ENCODE data around the gene ATP12A.

Gene ATP12A

DNA sequence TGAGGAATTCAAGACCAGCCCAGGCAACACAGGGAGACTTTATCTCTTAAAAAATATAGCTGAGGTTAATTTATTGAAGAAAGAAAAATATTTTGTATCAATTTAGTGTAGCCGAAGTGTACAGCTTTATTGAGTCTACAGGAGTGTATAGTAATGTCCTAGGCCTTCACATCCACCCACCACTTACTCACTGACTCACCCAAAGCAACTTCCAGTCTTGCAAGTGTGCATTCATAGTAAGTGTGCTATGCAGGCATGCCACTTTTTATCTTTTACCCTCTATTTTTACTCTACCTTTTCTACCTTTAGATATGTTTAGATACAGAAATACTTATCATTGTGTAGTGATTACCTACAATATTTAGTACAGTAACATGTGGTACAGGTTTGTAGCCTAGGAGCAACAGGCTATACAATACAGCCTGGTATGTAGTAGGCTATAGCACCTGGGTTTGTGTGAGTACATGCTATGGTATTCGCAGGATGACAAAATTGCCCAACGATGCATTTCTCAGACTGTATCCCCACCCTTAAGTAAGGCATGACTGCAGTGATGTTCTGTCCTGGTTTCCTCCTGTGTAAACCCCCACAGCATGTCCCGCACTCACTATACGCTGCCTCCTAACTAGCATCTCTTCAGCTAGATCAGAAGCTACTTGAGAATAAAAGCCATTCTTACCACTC, 15.3 kb upstream of the ATP12A start:
- DNase-seq = no peak

GRCh38 chr13:24668511-24668910, 11.7 kb upstream of the ATP12A start:
- DNase-seq = no peak

DNA sequence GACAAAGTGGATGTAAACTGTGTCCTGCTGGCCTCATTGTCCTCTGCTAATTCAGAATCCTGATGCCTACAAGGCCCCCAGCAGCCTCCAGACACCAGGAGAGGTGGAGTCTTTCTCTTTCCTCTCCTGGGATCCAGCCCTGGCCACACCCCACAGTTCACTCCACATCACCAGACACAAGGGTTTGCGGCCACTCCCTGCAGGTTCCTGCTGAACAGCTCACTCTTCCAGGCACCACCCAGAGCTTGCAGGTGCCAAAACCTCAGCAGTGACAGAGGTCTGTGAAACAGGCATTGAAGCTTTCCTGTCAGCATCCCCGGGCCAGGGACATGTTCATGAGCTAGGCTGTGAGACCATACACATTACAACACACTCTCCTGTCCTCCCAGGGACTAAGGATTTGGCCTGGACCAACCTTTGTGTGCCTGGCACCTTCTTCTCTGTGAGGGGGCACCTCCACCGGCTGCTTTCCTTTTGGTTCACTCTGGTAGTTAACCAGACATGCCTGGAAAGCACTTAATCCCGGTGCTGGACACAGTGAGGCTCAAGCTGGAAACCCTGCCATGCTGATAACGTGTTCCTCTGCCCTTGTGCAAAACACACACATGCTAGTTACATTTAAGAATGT, 11.1 kb upstream of the ATP12A start:
- no peak for DNase-seq

GRCh38 chr13:24670174-24670573, 10.0 kb upstream of the ATP12A start:
- DNase-seq = no peak

GRCh38 chr13:24670961-24671381, 9.2 kb upstream of the ATP12A start:
- DNase-seq = no peak

GRCh38 chr13:24671386-24672113, 8.7 kb upstream of the ATP12A start:
- peak in 1 of 2 donors; percentile 4 for DNase-seq

GRCh38 chr13:24672141-24673132, 7.8 kb upstream of the ATP12A start:
- no peak for DNase-seq

DNA sequence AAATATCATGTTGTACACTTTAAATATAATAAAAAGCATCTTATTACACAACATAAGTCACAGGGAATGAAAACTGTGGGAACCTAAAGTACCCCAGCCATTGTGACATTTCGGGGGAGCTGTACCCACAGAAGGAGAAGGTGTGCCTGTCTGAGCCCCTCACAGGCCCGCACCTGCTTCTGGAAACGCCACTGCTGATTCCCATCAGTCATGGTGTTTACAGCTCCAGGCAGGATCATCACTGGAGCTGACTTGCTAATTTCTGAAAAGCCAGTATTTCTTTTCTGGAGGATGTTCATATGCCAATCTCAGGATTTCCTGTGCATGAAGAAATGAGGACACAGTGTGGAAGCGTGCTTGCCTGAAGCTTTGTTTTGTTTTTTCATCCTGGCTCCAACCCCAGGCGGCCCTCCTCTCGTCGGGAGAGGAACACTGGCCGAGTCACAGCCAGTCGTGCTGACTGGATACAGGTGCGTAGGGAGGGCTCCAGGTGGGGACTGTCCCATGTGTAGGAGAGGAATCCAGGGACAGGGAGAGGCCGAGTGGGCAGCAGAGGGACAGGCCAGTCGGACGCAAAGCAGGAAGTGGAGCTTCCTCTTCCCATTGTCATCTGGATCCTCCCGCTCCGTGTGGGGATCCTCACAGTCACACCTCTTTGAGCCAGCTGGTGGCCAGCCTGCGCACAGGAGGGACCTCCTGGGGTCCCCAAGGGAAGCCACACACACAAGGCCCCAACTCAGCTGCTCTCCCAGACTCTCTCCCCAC, 4.2 kb upstream of the ATP12A start:
- no peak for DNase-seq

DNA sequence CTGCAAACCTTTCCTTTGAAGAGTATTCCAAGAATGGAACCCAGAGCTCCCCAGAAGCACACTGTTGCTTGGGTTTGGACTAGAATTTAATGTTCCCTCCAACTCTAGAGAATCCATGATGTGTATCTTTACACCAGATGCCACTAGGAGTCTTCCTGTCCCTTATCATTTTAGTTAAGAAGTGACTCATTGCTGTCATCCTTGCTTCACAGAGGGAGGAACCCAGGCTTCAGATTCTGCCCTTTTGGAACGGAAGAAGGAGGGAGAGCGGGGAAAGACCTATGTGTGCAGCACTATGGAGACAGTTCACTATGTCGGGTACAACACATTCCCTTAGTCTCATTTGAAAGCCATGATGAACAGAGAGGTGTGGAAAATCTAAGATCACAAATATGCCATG, 2.1 kb upstream of the ATP12A start:
- DNase-seq = no peak

DNA sequence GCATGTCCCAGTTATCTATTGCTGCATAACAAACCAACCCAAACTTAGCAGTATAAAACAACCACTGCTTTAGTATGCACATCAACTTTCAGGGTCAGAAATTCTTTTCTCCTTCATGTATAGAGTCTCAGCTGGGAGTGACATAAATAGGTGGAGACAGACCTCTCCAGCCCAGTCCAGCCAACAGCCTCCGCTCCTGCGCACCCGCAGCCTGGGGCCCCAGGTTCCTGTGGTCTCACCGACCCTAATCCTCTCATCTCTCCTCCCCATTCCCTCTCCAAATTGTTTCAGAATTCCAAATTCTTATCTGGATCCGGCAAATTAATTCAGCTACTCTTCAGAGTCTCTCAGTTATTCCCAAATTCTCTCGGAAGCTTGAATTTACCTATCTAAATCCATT, 522 bp upstream of the ATP12A start:
- DNase-seq = no peak

GRCh38 chr13:24680921-24681604, 855 bp downstream of the ATP12A start:
- DNase-seq = no peak

GRCh38 chr13:24681930-24682329, 1.7 kb downstream of the ATP12A start:
- DNase-seq = no peak

- no peak for DNase-seq
These were observed 2.1 kb downstream of the ATP12A start for GRCh38 chr13:24682353-24682752.

- DNase-seq = no peak
These were observed 3.1 kb downstream of the ATP12A start for GRCh38 chr13:24683351-24683750.

- peak; percentile 6 to 19 for DNase-seq
These were observed 3.8 kb downstream of the ATP12A start for GRCh38 chr13:24683838-24684599.

GRCh38 chr13:24684600-24684998, 4.4 kb downstream of the ATP12A start:
- no peak for DNase-seq

DNA sequence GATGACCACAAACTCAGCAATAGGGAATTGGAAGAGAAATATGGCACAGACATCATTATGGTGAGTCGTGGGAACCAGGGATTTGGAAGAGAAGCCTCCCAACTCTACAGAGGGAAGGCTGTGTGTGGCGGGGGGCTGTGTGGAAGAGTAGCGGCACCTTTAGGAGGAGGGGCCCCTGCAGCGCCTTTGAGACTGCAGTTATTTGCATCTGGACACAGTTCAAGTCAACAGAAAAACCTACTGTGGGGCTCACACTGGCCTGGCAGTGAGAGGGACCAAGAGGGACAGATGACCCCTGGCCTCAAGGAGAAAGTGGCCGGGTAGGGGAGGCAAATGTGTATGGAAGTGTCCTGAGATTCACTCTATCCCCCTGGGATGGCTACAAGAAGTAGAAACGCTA, 5.1 kb downstream of the ATP12A start:
- no peak for DNase-seq

DNA sequence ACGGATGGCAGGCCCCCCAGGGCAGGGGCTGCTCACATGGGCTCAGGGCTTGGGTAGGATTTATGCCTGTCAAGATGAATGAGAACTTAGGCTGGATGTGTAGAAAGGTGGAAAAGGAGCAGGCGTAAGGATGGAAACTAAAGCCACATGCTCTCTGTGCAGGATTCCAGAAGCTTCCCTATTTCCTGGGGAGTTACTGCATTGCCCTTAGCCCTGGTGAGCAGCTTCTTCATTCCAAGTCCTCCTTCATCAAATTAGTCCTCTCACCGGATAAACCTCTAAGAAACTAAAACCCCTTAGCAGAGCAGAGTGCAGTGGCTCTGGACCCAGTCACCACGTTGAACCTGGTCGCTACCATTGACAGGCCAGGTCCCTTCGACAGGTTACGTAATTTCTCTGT, 7.4 kb downstream of the ATP12A start:
- DNase-seq = no peak

GRCh38 chr13:24688111-24688510, 7.9 kb downstream of the ATP12A start:
- no peak for DNase-seq

- DNase-seq = no peak
These were observed 8.7 kb downstream of the ATP12A start for GRCh38 chr13:24688950-24689349.

DNA sequence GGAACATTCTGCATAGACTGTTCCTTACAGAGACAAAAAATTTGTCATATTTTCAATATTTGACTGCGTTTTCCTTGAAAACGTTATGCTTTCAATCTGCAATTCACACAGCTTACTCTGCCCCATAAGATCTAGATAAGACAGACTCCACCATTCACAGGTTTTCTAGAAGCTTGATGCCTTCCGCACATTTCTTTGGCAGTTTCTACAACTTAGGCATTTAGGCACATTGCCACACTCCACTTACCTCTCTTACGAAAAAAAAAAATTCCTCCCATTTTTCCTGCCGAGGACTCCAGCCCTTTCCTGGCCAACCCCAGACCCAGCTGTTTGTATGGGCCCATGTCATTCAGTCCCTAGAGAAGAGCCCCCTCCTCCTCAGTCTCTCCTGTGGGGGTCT, 11.2 kb downstream of the ATP12A start:
- no peak for DNase-seq
